Measurements from ENCODE around the gene FLRT1. TPM values are rescaled to one million over a fixed set of nuclear protein-coding genes. Genes with fewer than 3 reads are reported as not detected.

Gene FLRT1
- total RNA-seq, 2 experiments from 2014 or later: not detected

DNA sequence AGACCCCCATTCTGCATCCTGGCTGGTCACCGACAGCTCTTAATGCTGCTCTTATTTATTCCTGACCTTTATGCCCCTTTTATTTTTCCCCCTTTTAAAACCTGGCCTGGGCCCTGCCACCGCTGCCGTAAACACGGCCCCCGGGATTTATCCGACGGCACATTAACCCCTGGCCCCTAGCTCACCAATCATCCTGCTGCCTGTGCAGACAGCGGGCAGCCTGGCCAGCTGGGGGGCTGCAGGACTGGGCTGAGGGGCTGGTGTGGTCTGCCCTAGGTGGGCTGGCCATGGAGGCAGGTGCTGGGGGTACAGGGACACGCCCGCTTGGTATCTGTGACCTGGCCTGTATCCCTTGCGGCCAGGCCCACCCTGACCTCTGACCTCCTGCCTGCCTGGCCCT is 21.4 kb upstream of the FLRT1 start:
- ATAC-seq (no peak), DNase-seq (no peak)
- Mint-ChIP-seq H3K27ac (no peak overlapping the region), H3K27me3 (peaks cover 1% of the 10 kb centered on the region), H3K4me3 (no peak overlapping the region), H3K4me1 (ENCODE audit: low read depth) (no peaks in the 10 kb centered on the region), H3K9me3 (peaks cover 10% of the 10 kb centered on the region), H3K36me3 (ENCODE audit: low read depth) (no peaks in the 10 kb centered on the region)
- TF ChIP-seq, protein P1, sequence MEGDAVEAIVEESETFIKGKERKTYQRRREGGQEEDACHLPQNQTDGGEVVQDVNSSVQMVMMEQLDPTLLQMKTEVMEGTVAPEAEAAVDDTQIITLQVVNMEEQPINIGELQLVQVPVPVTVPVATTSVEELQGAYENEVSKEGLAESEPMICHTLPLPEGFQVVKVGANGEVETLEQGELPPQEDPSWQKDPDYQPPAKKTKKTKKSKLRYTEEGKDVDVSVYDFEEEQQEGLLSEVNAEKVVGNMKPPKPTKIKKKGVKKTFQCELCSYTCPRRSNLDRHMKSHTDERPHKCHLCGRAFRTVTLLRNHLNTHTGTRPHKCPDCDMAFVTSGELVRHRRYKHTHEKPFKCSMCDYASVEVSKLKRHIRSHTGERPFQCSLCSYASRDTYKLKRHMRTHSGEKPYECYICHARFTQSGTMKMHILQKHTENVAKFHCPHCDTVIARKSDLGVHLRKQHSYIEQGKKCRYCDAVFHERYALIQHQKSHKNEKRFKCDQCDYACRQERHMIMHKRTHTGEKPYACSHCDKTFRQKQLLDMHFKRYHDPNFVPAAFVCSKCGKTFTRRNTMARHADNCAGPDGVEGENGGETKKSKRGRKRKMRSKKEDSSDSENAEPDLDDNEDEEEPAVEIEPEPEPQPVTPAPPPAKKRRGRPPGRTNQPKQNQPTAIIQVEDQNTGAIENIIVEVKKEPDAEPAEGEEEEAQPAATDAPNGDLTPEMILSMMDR (IDR thresholded peaks at IDR 0.05): no peak
- ChIA-PET POLR2A (no interaction called here), CTCF (interaction anchor here (0.8 to 2.4 kb wide), 2 partner anchors 14 to 435 kb away, joined by 3 to 11 read pairs; no protein-coding TSS in a partner anchor)
- intact Hi-C loops (cut with micrococcal nuclease): no loop called here

DNA sequence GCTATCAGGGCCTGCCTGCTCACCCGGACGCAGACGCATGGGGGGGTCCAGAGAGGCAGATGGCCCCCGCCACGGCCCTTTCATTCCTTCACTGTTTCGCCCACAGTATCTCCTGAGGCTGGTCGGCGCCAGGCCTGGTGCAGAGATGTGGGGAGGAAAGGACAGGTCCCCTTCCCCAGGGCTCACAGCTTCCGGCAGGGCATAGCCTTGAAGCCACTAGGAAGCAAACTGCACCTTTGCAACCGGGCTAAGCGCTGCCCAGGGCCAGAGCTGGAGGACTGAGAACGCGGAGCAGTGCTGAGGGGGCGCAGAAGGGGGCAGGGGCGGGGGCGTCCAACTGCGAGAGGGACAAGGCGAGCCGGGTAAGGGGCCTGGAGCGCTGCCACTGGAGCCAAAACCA is 20.2 kb upstream of the FLRT1 start:
- H3K27me3 Mint-ChIP-seq: no peaks in the 10 kb centered on the region
- no peaks in the 10 kb centered on the region for H3K4me1 Mint-ChIP-seq (ENCODE audit: low read depth)
- H3K36me3 Mint-ChIP-seq (ENCODE audit: low read depth): no peaks in the 10 kb centered on the region
- ATAC-seq (no peak), DNase-seq (no peak)
- TF ChIP-seq, protein P1 (IDR thresholded peaks at IDR 0.05): no peak
- intact Hi-C loops (cut with micrococcal nuclease): no loop called here
- H3K9me3 Mint-ChIP-seq: peaks cover 4% of the 10 kb centered on the region
- ChIA-PET POLR2A (interaction anchor here (1.6 kb wide), 1 partner anchor 13 kb away, joined by 3 read pairs; no protein-coding TSS in a partner anchor), CTCF (interaction anchor here (2.4 kb wide), 1 partner anchor 15 kb away, joined by 11 read pairs; no protein-coding TSS in a partner anchor)
- H3K27ac Mint-ChIP-seq: no peak overlapping the region
- no peak overlapping the region for H3K4me3 Mint-ChIP-seq

DNA sequence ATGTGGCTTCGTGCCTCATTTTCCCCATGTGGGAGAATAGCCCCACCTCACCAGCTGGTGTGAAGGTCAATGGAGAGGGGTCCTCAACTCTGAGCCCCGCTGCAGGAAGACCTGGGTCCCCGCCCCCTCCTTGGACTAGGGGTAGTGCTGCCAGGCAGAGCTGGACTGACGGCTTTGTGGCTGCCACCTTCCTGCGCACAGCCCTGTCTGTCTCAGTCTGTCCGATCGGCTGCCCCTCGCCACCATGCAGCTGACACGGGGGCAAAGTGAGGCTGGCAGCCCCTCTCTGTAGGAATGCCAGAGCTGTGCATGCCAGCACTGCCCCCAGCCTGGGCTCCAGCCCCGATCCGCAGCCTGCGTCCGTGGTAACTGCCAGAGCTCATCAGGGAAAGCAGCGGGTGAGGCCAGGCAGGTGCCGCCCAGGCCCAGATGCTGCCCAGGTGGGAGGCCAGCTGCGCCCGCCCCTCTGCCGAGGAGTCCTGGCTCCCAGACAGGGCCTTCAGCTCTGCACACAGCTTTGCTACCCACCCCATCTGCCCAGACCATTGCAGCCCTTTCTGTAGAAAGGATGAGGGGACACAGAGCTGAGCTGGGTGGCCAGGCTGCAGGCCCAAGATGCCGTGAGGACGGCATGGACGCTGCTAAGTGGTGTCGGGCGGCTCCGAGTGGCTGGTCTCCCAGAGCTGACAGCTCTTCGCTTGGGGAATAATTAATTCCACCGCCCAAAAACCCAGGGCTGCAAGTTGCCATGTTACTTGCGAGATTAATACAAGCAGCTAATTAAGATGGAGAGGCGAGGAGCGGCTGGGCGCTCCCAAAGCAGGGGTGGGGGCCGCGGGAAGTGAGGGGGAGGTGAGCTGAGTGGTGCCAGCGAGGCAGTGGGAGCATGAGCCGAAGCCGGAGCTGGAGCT is 19.5 kb upstream of the FLRT1 start:
- intact Hi-C loops (cut with micrococcal nuclease): no loop called here
- H3K27ac Mint-ChIP-seq: no peak overlapping the region
- TF ChIP-seq, protein P1 (IDR thresholded peaks at IDR 0.05): no peak
- H3K27me3 Mint-ChIP-seq: no peaks in the 10 kb centered on the region
- H3K36me3 Mint-ChIP-seq (ENCODE audit: low read depth): no peaks in the 10 kb centered on the region
- ChIA-PET POLR2A (interaction anchor here (0.6 to 1.6 kb wide), 2 partner anchors 14 to 529 kb away, joined by 3 read pairs; no protein-coding TSS in a partner anchor), CTCF (no interaction called here)
- no peak for ATAC-seq
- H3K4me1 Mint-ChIP-seq (ENCODE audit: low read depth): no peaks in the 10 kb centered on the region
- peaks cover 2% of the 10 kb centered on the region for H3K9me3 Mint-ChIP-seq
- no peak for DNase-seq
- H3K4me3 Mint-ChIP-seq: no peak overlapping the region

DNA sequence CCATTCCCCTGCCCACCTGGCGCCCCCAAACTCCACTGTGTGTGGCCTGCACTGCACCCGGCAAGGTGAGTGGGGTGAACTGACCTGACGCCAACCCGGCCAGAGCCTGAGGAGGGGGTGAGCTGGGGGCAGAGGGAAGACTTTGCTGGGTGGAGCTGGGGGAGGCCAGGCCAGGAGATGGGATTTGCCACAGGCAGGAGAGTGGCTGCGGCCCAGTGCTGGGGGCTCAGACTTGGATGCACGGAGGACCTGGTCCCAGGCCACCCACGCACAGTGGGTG is 17.8 kb upstream of the FLRT1 start:
- POLR2A ChIA-PET: interaction anchor here (1.4 kb wide), 1 partner anchor 16 kb away, joined by 4 read pairs; no protein-coding TSS in a partner anchor

More for the DNA sequence above, 17.8 kb upstream of the FLRT1 start:
- TF ChIP-seq, protein P1 (IDR thresholded peaks at IDR 0.05): no peak
- Mint-ChIP-seq H3K4me3 (no peak overlapping the region), H3K27ac (no peak overlapping the region), H3K9me3 (no peaks in the 10 kb centered on the region), H3K27me3 (no peaks in the 10 kb centered on the region), H3K36me3 (ENCODE audit: low read depth) (no peaks in the 10 kb centered on the region), H3K4me1 (ENCODE audit: low read depth) (no peaks in the 10 kb centered on the region)
- ATAC-seq: no peak
- intact Hi-C loops (cut with micrococcal nuclease): no loop called here
- no peak for DNase-seq
- CTCF ChIA-PET: interaction anchor here (1.2 kb wide), 1 partner anchor 17 kb away, joined by 4 read pairs; no protein-coding TSS in a partner anchor
